HCT116 (cell line): ENCODE data around the gene ARFGEF3. TPM values are rescaled to one million over a fixed set of nuclear protein-coding genes. Genes with fewer than 3 reads are reported as not detected.

Experiments used
- ATAC-seq: fragments of 200-7000 bp; cut with Tn5 transposase; 2 replicates; pipeline ENCODE4 v1.9.1; 2020; ENCODE audit warnings: mild to moderate bottlenecking, moderate library complexity
- BruUV-seq: library from RNA; stranded (reverse); fragments of 400-500 nt; replicated peaks from 2 replicates; lab custom pipeline; 2021; lab: Mats Ljungman, UMichigan
- CTCF ChIA-PET: fragments of 300-600 bp; sonication (Branson Sonifier 250); formaldehyde crosslinking; loops from one replicate; lab custom pipeline; 2021; ENCODE audit warnings: antibody characterized with exemption; lab: Charles Lee
- POLR2A ChIA-PET: fragments of 300-600, 350-600 bp; sonication (Branson Sonifier 250); formaldehyde crosslinking; loops from one replicate; lab custom pipeline; 2021; ENCODE audit warnings: antibody characterized with exemption; lab: Charles Lee
- RAD21 ChIA-PET, 2 experiments: fragments of 300-600 bp; sonication (Branson Sonifier 250); formaldehyde crosslinking; loops; one replicate each; lab custom pipeline; 2023; ENCODE audit warnings: low total read pairs in 2 of 2; ENCODE audit not compliant: uncharacterized antibody in 2 of 2, unreplicated experiment in 2 of 2, low non-redundant PET in 1 of 2; lab: Charles Lee
- DNase-seq: peaks from one replicate; pipeline ENCODE4 v3.0.0-alpha.2; 2010; ENCODE audit warnings: low read depth, low spot score
- H2AFZ ChIP-seq: fragments of 200-600 bp; shearing (Covaris generic), sonication (generic); 2 replicates; pipeline ENCODE4 v1.6.1; 2017; ENCODE audit warnings: low read depth, mixed run types, mixed read lengths, antibody characterized with exemption, low read length; ENCODE audit not compliant: poor library complexity, severe bottlenecking
- H3K27ac ChIP-seq: 2 replicates; pipeline ENCODE4 v1.5.1; 2012; ENCODE audit warnings: low read depth, low read length
- H3K27me3 ChIP-seq: fragments of 200-600 bp; sonication (generic); 2 replicates; pipeline ENCODE4 v1.6.1; 2016; ENCODE audit warnings: mixed run types, low read length, mixed read lengths; ENCODE audit not compliant: insufficient read depth
- H3K36me3 ChIP-seq, 2 experiments: fragments of 200-500 bp in 1 of 2; fragments of 200-600 bp in 1 of 2; sonication (Bioruptor generic) in 1 of 2; sonication (generic) in 1 of 2; 2 replicates each; pipeline versions ENCODE4 v1.5.1 to v1.6.1; 2014 to 2016; ENCODE audit warnings: low read length in 2 of 2, inconsistent platforms in 1 of 2, mixed read lengths in 1 of 2, mixed run types in 1 of 2; ENCODE audit not compliant: insufficient read depth in 2 of 2, control insufficient read depth in 1 of 2
- H3K4me1 ChIP-seq, 2 experiments: fragments of 200-600 bp in 1 of 2; sonication (generic) in 1 of 2; 2 replicates each; pipeline versions ENCODE4 v1.5.1 to v1.6.1; 2012 to 2017; ENCODE audit warnings: low read length in 2 of 2, inconsistent platforms in 1 of 2, mild to moderate bottlenecking in 1 of 2, mixed read lengths in 1 of 2, mixed run types in 1 of 2, moderate library complexity in 1 of 2; ENCODE audit not compliant: insufficient read depth in 2 of 2, control insufficient read depth in 1 of 2
- H3K4me2 ChIP-seq: fragments of 200-600 bp; sonication (generic); 2 replicates; pipeline ENCODE4 v1.6.1; 2017; ENCODE audit warnings: mixed run types, low read length, mixed read lengths
- H3K4me3 ChIP-seq, 2 experiments: fragments of 200-600 bp in 1 of 2; sonication (generic) in 1 of 2; replicated peaks in 1 of 2; 2 replicates each; pipeline ENCODE4 v1.5.1; 2011 to 2016; ENCODE audit warnings: low read length in 2 of 2, control low read depth in 1 of 2, low read depth in 1 of 2, mild to moderate bottlenecking in 1 of 2, mixed read lengths in 1 of 2, mixed run types in 1 of 2
- H3K79me2 ChIP-seq: fragments of 200-600 bp; sonication (generic); 2 replicates; pipeline ENCODE4 v1.6.1; 2017; ENCODE audit warnings: mild to moderate bottlenecking, mixed run types, low read length, moderate library complexity, mixed read lengths; ENCODE audit not compliant: insufficient read depth
- H3K9ac ChIP-seq: fragments of 200-600 bp; sonication (generic); 2 replicates; pipeline ENCODE4 v1.6.1; 2016; ENCODE audit warnings: low read length, mixed read lengths
- H3K9me2 ChIP-seq: fragments of 200-600 bp; sonication (generic), shearing (Covaris generic); 2 replicates; pipeline ENCODE4 v1.6.1; 2017; ENCODE audit warnings: mixed run types, mild to moderate bottlenecking, moderate library complexity; ENCODE audit not compliant: insufficient read depth
- H3K9me3 ChIP-seq, 2 experiments: fragments of 200-500 bp in 1 of 2; fragments of 200-600 bp in 1 of 2; sonication (Bioruptor generic) in 1 of 2; sonication (generic) in 1 of 2; 2 replicates each; pipeline ENCODE4 v1.6.1; 2014 to 2017; ENCODE audit warnings: low read length in 2 of 2, mixed read lengths in 2 of 2, inconsistent platforms in 1 of 2, low read depth in 1 of 2, mild to moderate bottlenecking in 1 of 2, mixed run types in 1 of 2, moderate library complexity in 1 of 2; ENCODE audit not compliant: control insufficient read depth in 1 of 2, insufficient read depth in 1 of 2
- H4K20me1 ChIP-seq: fragments of 200-600 bp; sonication (generic), shearing (Covaris generic); 2 replicates; pipeline ENCODE4 v1.6.1; 2017; ENCODE audit warnings: mixed run types, mild to moderate bottlenecking, moderate library complexity; ENCODE audit not compliant: insufficient read depth
- ELF1 ChIP-seq: IDR thresholded peaks from 2 replicates; pipeline ENCODE4 v1.6.1; 2012; ENCODE audit warnings: low read depth, borderline replicate concordance
- EZH2phosphoT487 ChIP-seq: fragments of 200-600 bp; IDR thresholded peaks from 2 replicates; pipeline ENCODE4 v1.6.1; 2018; ENCODE audit warnings: antibody characterized with exemption, borderline replicate concordance
- JUND ChIP-seq: IDR thresholded peaks from 2 replicates; pipeline ENCODE4 v1.6.1; 2012
- SP1 ChIP-seq: IDR thresholded peaks from 2 replicates; pipeline ENCODE4 v1.6.1; 2012; ENCODE audit warnings: low read depth
- YY1 ChIP-seq: IDR thresholded peaks from 2 replicates; pipeline ENCODE4 v1.6.1; 2011; ENCODE audit warnings: low read length, low read depth, moderate library complexity, mild to moderate bottlenecking; ENCODE audit not compliant: insufficient replicate concordance; ENCODE audit errors: extremely low read depth
- ZNF274 ChIP-seq: fragments of 200-500 bp; sonication (Bioruptor generic); IDR thresholded peaks from 2 replicates; pipeline ENCODE4 v1.6.1; 2014; ENCODE audit warnings: mild to moderate bottlenecking, low read depth, low read length, inconsistent platforms
- intact Hi-C: fragments of 100-400 bp; cut with micrococcal nuclease; formaldehyde crosslinking; loops from 2 replicates; pipeline ENCODE4 v1.10.0; 2022
- total RNA-seq: library from RNA; stranded (reverse); gene quantifications from one replicate; pipeline ENCODE4 v1.2.1, GENCODE V29; 2021; ENCODE audit not compliant: unreplicated experiment
- TF ChIP-seq, protein P1 (sequence below): IDR thresholded peaks from 2 replicates; pipeline ENCODE4 v1.6.1; 2012; ENCODE audit warnings: low read depth
- TF ChIP-seq, protein P2 (sequence below): IDR thresholded peaks from 2 replicates; pipeline ENCODE4 v1.6.1; 2011; ENCODE audit warnings: mild to moderate bottlenecking, low read length, moderate library complexity; ENCODE audit not compliant: insufficient replicate concordance; ENCODE audit errors: extremely low read depth
- TF ChIP-seq, protein P3 (sequence below): IDR thresholded peaks from 2 replicates; pipeline ENCODE4 v1.6.1; 2012

The ARFGEF3 gene
- total RNA-seq, 1 experiment from 2014 or later, result 3.8 TPM

DNA sequence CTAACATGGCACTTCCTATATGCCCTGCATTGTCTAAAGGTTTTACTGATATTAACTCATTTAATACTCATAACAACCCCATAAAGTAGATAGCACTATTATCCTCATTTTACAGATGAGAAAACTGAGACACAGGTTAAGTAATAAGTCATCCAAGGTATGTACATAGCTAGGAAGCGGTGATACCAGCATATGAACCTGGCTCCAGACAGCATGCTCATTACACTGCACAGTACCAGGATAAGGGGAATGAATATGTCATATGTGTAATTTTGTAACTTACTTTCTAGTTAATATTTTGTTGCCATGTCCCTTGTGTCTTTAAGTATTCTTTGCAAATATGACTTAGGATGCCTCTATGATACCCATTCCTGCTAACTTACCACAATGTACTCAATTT, 109.7 kb downstream of the ARFGEF3 start:
- ChIA-PET RAD21 (no interaction called here), POLR2A (no interaction called here), CTCF (no interaction called here)
- intact Hi-C loops, result no loop called here
- H4K20me1 ChIP-seq, result no peaks in the 10 kb centered on the region
- no peak overlapping the region for H3K4me3 ChIP-seq
- no peaks in the 10 kb centered on the region for H3K79me2 ChIP-seq
- ATAC-seq, result no peak
- H2AFZ ChIP-seq, result no peak overlapping the region
- no peak overlapping the region for H3K27ac ChIP-seq
- no peak overlapping the region for H3K9ac ChIP-seq
- H3K9me2 ChIP-seq, result no peaks in the 10 kb centered on the region
- no TSS peak for BruUV-seq
- no peak overlapping the region for H3K4me2 ChIP-seq
- H3K27me3 ChIP-seq, result no peaks in the 10 kb centered on the region
- no peaks in the 10 kb centered on the region for H3K4me1 ChIP-seq
- no peaks in the 10 kb centered on the region for H3K9me3 ChIP-seq
- no peaks in the 10 kb centered on the region for H3K36me3 ChIP-seq
- TF ChIP-seq ZNF274, result no peak
- TF ChIP-seq, protein P1, sequence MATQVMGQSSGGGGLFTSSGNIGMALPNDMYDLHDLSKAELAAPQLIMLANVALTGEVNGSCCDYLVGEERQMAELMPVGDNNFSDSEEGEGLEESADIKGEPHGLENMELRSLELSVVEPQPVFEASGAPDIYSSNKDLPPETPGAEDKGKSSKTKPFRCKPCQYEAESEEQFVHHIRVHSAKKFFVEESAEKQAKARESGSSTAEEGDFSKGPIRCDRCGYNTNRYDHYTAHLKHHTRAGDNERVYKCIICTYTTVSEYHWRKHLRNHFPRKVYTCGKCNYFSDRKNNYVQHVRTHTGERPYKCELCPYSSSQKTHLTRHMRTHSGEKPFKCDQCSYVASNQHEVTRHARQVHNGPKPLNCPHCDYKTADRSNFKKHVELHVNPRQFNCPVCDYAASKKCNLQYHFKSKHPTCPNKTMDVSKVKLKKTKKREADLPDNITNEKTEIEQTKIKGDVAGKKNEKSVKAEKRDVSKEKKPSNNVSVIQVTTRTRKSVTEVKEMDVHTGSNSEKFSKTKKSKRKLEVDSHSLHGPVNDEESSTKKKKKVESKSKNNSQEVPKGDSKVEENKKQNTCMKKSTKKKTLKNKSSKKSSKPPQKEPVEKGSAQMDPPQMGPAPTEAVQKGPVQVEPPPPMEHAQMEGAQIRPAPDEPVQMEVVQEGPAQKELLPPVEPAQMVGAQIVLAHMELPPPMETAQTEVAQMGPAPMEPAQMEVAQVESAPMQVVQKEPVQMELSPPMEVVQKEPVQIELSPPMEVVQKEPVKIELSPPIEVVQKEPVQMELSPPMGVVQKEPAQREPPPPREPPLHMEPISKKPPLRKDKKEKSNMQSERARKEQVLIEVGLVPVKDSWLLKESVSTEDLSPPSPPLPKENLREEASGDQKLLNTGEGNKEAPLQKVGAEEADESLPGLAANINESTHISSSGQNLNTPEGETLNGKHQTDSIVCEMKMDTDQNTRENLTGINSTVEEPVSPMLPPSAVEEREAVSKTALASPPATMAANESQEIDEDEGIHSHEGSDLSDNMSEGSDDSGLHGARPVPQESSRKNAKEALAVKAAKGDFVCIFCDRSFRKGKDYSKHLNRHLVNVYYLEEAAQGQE, result no peak
- TF ChIP-seq, protein P2, sequence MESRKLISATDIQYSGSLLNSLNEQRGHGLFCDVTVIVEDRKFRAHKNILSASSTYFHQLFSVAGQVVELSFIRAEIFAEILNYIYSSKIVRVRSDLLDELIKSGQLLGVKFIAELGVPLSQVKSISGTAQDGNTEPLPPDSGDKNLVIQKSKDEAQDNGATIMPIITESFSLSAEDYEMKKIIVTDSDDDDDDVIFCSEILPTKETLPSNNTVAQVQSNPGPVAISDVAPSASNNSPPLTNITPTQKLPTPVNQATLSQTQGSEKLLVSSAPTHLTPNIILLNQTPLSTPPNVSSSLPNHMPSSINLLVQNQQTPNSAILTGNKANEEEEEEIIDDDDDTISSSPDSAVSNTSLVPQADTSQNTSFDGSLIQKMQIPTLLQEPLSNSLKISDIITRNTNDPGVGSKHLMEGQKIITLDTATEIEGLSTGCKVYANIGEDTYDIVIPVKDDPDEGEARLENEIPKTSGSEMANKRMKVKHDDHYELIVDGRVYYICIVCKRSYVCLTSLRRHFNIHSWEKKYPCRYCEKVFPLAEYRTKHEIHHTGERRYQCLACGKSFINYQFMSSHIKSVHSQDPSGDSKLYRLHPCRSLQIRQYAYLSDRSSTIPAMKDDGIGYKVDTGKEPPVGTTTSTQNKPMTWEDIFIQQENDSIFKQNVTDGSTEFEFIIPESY, result no peak
- TF ChIP-seq YY1, result no peak
- TF ChIP-seq EZH2phosphoT487, result no peak
- no peak for TF ChIP-seq ELF1
- TF ChIP-seq, protein P3, sequence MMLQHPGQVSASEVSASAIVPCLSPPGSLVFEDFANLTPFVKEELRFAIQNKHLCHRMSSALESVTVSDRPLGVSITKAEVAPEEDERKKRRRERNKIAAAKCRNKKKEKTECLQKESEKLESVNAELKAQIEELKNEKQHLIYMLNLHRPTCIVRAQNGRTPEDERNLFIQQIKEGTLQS, result no peak
- TF ChIP-seq JUND, result no peak
- no peak for TF ChIP-seq SP1
- TF ChIP-seq, all 23 proteins: peak for 0
- DNase-seq, result no peak
